WERI-Rb-1 (cell line): ENCODE results near the gene UAP1L1.

ENCODE experiments used
- DNase-seq: peaks from one replicate; pipeline ENCODE4 v3.0.0-alpha.2; 2020
- H3K27ac ChIP-seq: fragments of 250-450 bp; sonication (Bioruptor Pico); 2 replicates; pipeline ENCODE4 v1.5.1; 2020; ENCODE audit warnings: mild to moderate bottlenecking, moderate library complexity
- H3K27me3 ChIP-seq: fragments of 250-450 bp; sonication (Bioruptor Pico); 2 replicates; pipeline ENCODE4 v1.5.1; 2021; ENCODE audit warnings: mild to moderate bottlenecking, low read depth, moderate library complexity; ENCODE audit not compliant: insufficient read depth, severe bottlenecking
- H3K36me3 ChIP-seq: fragments of 250-450 bp; sonication (Bioruptor Pico); 2 replicates; pipeline ENCODE4 v1.5.1; 2020; ENCODE audit warnings: mild to moderate bottlenecking, moderate library complexity
- H3K4me3 ChIP-seq: 2 replicates; pipeline ENCODE4 v1.5.1; 2011; ENCODE audit warnings: low read depth, mild to moderate bottlenecking, control low read depth, low read length
- H3K9me3 ChIP-seq: fragments of 250-450 bp; sonication (Bioruptor Pico); 2 replicates; pipeline ENCODE4 v1.5.1; 2021; ENCODE audit warnings: mild to moderate bottlenecking, moderate library complexity; ENCODE audit not compliant: severe bottlenecking
- TF ChIP-seq, protein P1 (sequence below): IDR thresholded peaks from 2 replicates; pipeline ENCODE4 v1.5.1; 2011; ENCODE audit warnings: low read depth, mild to moderate bottlenecking, control low read depth, inconsistent platforms, low read length

UAP1L1 gene

DNA sequence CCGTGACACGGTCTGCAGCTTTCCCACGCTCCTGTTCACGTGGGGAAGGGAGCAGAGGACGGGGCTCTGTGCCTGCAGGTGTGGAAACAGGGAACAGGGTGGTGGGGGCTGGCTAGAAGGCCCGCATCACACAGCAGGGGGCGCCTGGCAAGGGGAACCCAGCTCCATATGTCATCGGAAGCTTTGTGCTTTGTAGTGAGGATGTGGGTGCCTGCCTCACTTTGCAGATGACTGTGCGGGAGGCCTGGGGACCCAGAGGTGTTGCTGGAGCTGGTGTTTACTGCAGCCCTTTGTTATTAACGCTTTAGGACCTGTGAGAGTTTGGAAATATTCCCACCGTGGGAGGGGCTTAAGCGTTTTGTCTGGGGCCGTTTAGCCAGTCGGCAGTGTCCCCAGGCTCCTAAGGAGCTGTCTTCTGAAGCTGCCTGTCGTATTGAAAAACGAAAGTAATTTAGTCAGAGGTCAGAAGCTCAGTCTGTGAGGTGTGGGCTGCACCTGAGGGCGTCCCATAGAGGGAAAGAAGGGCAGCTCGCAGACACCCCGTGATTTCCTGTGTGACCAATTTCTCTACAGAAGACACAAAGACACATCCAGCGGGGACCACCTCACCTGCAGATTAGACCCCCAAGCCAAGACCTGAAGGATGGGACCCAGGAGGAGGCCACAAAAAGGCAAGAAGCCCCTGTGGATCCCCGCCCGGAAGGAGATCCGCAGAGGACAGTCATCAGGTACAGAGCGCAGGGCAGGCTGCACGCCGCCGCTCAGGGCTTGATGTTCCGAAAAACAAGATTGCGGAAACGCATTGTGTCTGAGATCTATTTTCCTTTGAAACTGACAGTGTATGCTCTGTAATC, 18.6 kb downstream of the UAP1L1 start:
- peak; percentile 73 for DNase-seq
- Histone ChIP-seq H3K27me3 (no peaks in the 10 kb centered on the region), H3K27ac (peak overlapping the region; percentile 35), H3K36me3 (peaks cover 56% of the 10 kb centered on the region), H3K9me3 (no peaks in the 10 kb centered on the region), H3K4me3 (no peak overlapping the region)
- TF ChIP-seq, protein P1, sequence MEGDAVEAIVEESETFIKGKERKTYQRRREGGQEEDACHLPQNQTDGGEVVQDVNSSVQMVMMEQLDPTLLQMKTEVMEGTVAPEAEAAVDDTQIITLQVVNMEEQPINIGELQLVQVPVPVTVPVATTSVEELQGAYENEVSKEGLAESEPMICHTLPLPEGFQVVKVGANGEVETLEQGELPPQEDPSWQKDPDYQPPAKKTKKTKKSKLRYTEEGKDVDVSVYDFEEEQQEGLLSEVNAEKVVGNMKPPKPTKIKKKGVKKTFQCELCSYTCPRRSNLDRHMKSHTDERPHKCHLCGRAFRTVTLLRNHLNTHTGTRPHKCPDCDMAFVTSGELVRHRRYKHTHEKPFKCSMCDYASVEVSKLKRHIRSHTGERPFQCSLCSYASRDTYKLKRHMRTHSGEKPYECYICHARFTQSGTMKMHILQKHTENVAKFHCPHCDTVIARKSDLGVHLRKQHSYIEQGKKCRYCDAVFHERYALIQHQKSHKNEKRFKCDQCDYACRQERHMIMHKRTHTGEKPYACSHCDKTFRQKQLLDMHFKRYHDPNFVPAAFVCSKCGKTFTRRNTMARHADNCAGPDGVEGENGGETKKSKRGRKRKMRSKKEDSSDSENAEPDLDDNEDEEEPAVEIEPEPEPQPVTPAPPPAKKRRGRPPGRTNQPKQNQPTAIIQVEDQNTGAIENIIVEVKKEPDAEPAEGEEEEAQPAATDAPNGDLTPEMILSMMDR: peak; percentile 64

DNA sequence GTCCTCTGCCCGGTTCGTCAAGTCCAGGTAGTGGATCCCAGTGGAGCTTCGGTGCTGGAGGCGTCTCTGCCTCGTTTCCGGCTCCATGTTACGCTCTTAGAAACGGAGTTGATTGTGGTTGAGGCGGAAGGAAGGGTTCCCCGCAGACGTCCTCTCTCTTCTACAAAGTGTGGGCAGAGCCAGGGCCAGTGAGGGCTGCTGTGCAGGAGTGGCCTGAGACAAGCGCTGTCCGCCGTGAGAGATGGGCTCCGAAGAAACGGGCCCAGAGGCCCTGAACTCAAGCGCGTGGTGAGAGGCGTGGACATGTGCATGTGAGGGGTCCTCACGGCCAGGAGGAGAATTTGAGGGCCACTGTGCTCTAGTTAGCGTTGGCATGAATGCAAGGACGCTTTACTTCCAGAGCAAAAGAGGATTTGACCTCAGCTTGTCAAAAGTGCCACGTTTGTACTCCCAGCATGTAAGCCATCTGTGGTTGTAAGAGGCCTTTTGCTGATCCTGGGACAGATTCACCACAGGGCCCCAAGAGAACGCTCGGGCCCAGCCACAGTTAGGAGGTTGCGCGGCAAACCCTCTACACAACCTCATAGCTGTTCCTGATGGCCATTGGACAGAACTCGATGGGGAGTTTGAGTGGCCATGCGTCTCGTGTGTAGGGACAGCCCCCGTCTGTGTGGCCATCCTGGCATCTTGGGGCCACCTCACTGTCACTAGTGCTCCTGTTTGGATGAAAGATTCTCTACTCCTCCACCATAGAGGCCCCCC, 19.6 kb downstream of the UAP1L1 start:
- peaks cover 3% of the 10 kb centered on the region for H3K9me3 ChIP-seq
- no peak overlapping the region for H3K27ac ChIP-seq
- TF ChIP-seq, protein P1: no peak
- no peak overlapping the region for H3K4me3 ChIP-seq
- DNase-seq: no peak
- peaks cover 62% of the 10 kb centered on the region for H3K36me3 ChIP-seq
- H3K27me3 ChIP-seq: no peaks in the 10 kb centered on the region

DNA sequence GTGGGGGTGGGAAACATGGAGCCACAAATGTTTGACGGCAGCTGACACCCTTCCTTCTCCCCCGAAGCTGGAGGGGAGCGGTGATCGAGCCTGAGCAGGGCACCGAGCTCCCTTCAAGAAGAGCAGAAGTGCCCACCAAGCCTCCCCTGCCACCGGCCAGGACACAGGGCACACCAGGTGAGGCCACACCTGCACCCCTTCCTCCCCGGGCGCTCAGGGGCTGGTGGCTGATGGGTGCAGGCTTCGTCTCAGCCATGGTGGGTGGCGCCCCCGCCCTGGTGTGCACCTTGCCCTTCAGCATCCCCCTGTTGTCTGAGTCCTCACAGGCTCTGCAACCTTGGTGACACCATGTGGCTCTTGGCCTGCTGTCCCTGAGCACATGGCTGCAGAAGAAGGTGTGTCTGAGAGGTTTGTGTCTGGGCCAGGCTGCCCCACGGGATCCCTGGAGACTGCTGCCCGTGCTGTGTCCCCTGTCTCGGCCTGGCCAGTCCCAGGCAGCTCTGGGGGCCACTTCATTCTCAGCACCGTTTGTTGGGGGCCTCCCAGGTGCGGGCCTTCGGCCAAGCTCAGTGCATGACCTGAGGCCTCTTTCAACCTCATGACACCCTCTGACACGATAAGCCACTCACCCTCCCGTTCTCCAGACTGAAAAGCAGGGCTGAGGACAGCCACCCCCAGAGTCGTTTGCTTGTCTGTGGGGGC, 20.6 kb downstream of the UAP1L1 start:
- Histone ChIP-seq H3K27me3 (no peaks in the 10 kb centered on the region), H3K4me3 (no peak overlapping the region), H3K9me3 (peaks cover 3% of the 10 kb centered on the region), H3K27ac (no peak overlapping the region), H3K36me3 (peaks cover 57% of the 10 kb centered on the region)
- no peak for DNase-seq
- TF ChIP-seq, protein P1: no peak

DNA sequence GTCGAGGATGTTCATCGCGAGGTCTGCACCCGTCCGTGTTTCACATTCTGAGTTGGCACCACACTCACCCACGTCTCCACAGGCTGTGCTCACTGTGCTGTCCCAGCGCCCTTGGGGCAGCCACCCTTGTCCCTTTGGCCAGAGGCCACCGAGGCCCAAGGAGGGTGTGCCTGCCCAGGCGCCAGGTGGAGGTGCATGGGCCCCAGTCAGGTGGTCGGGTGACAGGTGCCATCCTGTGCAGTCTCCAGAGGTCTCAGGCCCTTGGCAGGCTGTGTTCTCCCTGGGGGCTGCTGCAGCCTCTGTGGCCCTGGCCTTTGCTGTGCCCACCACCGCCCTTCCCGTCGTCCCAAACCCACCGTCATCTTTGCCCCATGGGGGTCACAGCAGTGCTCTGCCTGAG, 21.9 kb downstream of the UAP1L1 start:
- H3K9me3 ChIP-seq: peaks cover 3% of the 10 kb centered on the region
- TF ChIP-seq, protein P1: no peak
- no peak overlapping the region for H3K4me3 ChIP-seq
- no peaks in the 10 kb centered on the region for H3K27me3 ChIP-seq
- no peak overlapping the region for H3K27ac ChIP-seq
- DNase-seq: no peak
- peaks cover 61% of the 10 kb centered on the region for H3K36me3 ChIP-seq

DNA sequence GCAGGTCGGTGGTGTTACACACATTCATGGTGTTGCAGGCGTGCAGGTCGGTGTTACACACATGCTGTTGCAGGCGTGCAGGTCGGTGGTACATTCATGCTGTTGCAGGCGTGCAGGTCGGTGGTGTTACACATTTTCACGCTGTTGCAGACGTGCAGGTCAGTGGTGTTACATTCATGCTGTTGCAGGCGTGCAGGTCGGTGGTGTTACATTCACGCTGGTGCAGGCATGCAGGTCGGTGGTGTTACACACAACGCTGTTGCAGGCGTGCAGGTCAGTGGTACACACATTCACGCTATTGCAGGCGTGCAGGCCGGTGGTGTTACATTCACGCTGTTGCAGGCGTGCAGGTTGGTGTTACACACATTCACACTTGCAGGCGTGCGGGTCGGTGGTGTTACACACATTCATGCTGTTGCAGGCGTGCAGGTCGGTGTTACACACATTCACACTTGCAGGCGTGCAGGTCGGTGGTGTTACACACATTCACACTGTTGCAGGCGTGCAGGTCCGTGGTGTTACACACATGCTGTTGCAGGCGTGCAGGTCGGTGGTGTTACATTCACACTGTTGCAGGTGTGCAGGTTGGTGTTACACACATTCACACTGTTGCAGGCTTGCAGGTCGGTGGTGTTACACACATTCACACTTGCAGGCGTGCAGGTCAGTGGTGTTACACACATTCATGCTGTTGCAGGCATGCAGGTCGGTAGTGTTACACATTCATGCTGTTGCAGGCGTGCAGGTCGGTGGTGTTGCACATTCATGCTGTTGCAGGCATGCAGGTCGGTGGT, 26.1 kb downstream of the UAP1L1 start:
- Histone ChIP-seq H3K9me3 (peaks cover 3% of the 10 kb centered on the region), H3K4me3 (no peak overlapping the region), H3K27ac (no peak overlapping the region), H3K27me3 (no peaks in the 10 kb centered on the region), H3K36me3 (peaks cover 70% of the 10 kb centered on the region)
- TF ChIP-seq, protein P1: no peak
- DNase-seq: no peak
